IMR-90 (cell line): ENCODE measurements around the gene GLRX3. TPM values are rescaled to one million over a fixed set of nuclear protein-coding genes. Genes with fewer than 3 reads are reported as not detected.

Experiments
- ATAC-seq: fragments of 200-7000 bp; cut with Tn5 transposase; 2 replicates; pipeline ENCODE4 v1.9.1; 2020; ENCODE audit warnings: low read depth, mild to moderate bottlenecking, moderate library complexity
- BruUV-seq: library from RNA; stranded (reverse); fragments of 400-500 nt; replicated peaks from 2 replicates; lab custom pipeline; 2021; lab: Mats Ljungman, UMichigan
- CTCF ChIA-PET: fragments of 300-600 bp; formaldehyde crosslinking; extraction: SDS; loops from one replicate; lab custom pipeline; 2021; ENCODE audit warnings: antibody characterized with exemption; lab: Yijun Ruan, JAX
- POLR2A ChIA-PET: fragments of 300-600 bp; sonication (Branson Sonifier 250); formaldehyde crosslinking; loops from one replicate; lab custom pipeline; 2022; ENCODE audit warnings: antibody characterized with exemption; ENCODE audit not compliant: unreplicated experiment; lab: Charles Lee
- DNase-seq: peaks from one replicate; pipeline ENCODE4 v3.0.0; 2013
- H2AFZ ChIP-seq: replicated peaks from 2 replicates; pipeline ENCODE3; 2013; ENCODE audit warnings: low read length, mild to moderate bottlenecking; ENCODE audit not compliant: poor library complexity
- H2AK5ac ChIP-seq: 2 replicates; pipeline ENCODE4 v1.6.1; 2013; ENCODE audit warnings: low read depth, low read length, inconsistent platforms
- H2AK9ac ChIP-seq: replicated peaks from 2 replicates; pipeline ENCODE3; 2013; ENCODE audit warnings: mild to moderate bottlenecking, low read depth, low read length, moderate library complexity; ENCODE audit not compliant: poor library complexity
- H2BK120ac ChIP-seq: 2 replicates; pipeline ENCODE4 v1.6.1; 2013; ENCODE audit warnings: low read depth, low read length, inconsistent platforms
- H2BK15ac ChIP-seq: 3 replicates; pipeline ENCODE4 v1.6.1; 2013; ENCODE audit warnings: low read depth, low read length, inconsistent platforms
- H2BK20ac ChIP-seq: 2 replicates; pipeline ENCODE4 v1.6.1; 2013; ENCODE audit warnings: low read depth, mild to moderate bottlenecking, inconsistent platforms, low read length, moderate library complexity
- H2BK5ac ChIP-seq: 2 replicates; pipeline ENCODE4 v1.6.1; 2013; ENCODE audit warnings: mild to moderate bottlenecking, low read depth, low read length, inconsistent platforms; ENCODE audit not compliant: poor library complexity, severe bottlenecking
- H3K14ac ChIP-seq: replicated peaks from 2 replicates; pipeline ENCODE4 v1.6.1; 2013; ENCODE audit warnings: low read depth, low read length, inconsistent platforms
- H3K18ac ChIP-seq: 2 replicates; pipeline ENCODE4 v1.6.1; 2013; ENCODE audit warnings: low read depth, low read length, control low read depth
- H3K23ac ChIP-seq: 2 replicates; pipeline ENCODE4 v1.6.1; 2013; ENCODE audit warnings: low read depth, low read length, inconsistent platforms
- H3K27ac ChIP-seq: 2 replicates; pipeline ENCODE4 v1.5.1; 2013; ENCODE audit warnings: mild to moderate bottlenecking, control low read depth, low read length; ENCODE audit not compliant: insufficient read depth
- H3K27me3 ChIP-seq: 2 replicates; pipeline ENCODE4 v1.6.1; 2013; ENCODE audit warnings: low read length; ENCODE audit not compliant: control insufficient read depth, insufficient read depth
- H3K36me3 ChIP-seq: 2 replicates; pipeline ENCODE4 v1.6.1; 2013; ENCODE audit warnings: low read length, mixed read lengths; ENCODE audit not compliant: control insufficient read depth, insufficient read depth
- H3K4ac ChIP-seq: 2 replicates; pipeline ENCODE4 v1.6.1; 2013; ENCODE audit warnings: low read depth, low read length, inconsistent platforms
- H3K4me1 ChIP-seq: 2 replicates; pipeline ENCODE4 v1.6.1; 2013; ENCODE audit warnings: low read length, mixed read lengths; ENCODE audit not compliant: control insufficient read depth, insufficient read depth
- H3K4me2 ChIP-seq: 2 replicates; pipeline ENCODE4 v1.6.1; 2013; ENCODE audit warnings: low read depth, mild to moderate bottlenecking, control low read depth, low read length, moderate library complexity
- H3K4me3 ChIP-seq: 2 replicates; pipeline ENCODE4 v1.5.1; 2013; ENCODE audit warnings: low read depth, mild to moderate bottlenecking, control low read depth, low read length, moderate library complexity; ENCODE audit not compliant: insufficient read depth
- H3K56ac ChIP-seq: 2 replicates; pipeline ENCODE4 v1.6.1; 2013; ENCODE audit warnings: low read length, inconsistent platforms; ENCODE audit not compliant: insufficient read depth; ENCODE audit errors: extremely low read depth
- H3K79me1 ChIP-seq, 2 experiments: 2 replicates each; pipeline ENCODE4 v1.6.1; 2013; ENCODE audit warnings: low read length in 2 of 2, inconsistent platforms in 1 of 2, low read depth in 1 of 2
- H3K9ac ChIP-seq: 2 replicates; pipeline ENCODE4 v1.6.1; 2013; ENCODE audit warnings: low read depth, low read length, control low read depth
- H3K9me1 ChIP-seq: 2 replicates; pipeline ENCODE4 v1.6.1; 2013; ENCODE audit warnings: low read length, inconsistent platforms; ENCODE audit not compliant: insufficient read depth
- H3K9me3 ChIP-seq: 2 replicates; pipeline ENCODE4 v1.6.1; 2013; ENCODE audit warnings: low read length; ENCODE audit not compliant: control insufficient read depth, insufficient read depth
- H4K20me1 ChIP-seq: 2 replicates; pipeline ENCODE4 v1.6.1; 2013; ENCODE audit warnings: low read length, inconsistent platforms; ENCODE audit not compliant: insufficient read depth
- H4K5ac ChIP-seq: 2 replicates; pipeline ENCODE4 v1.6.1; 2013; ENCODE audit warnings: mild to moderate bottlenecking, low read depth, low read length, control low read depth
- H4K8ac ChIP-seq, 2 experiments: 2 replicates each; pipeline ENCODE4 v1.6.1; 2013; ENCODE audit warnings: low read depth in 2 of 2, low read length in 2 of 2, control low read depth in 1 of 2, inconsistent platforms in 1 of 2
- H4K91ac ChIP-seq: 2 replicates; pipeline ENCODE4 v1.6.1; 2013; ENCODE audit warnings: low read depth, low read length, inconsistent platforms; ENCODE audit not compliant: insufficient read depth
- BHLHE40 ChIP-seq: fragments of 150-350 bp; IDR thresholded peaks from 2 replicates; pipeline ENCODE4 v1.6.1; 2016; ENCODE audit warnings: mild to moderate bottlenecking, low read depth, low read length
- CEBPB ChIP-seq: IDR thresholded peaks from 2 replicates; pipeline ENCODE4 v1.6.1; 2012; ENCODE audit warnings: low read depth, low read length, improper control_type of control experiment
- CHD1 ChIP-seq: IDR thresholded peaks from 2 replicates; pipeline ENCODE4 v1.6.1; 2012; ENCODE audit warnings: low read depth, low read length, improper control_type of control experiment
- CTCF ChIP-seq: conservative IDR thresholded peaks from 2 replicates; pipeline ENCODE4 v1.5.1; 2012; ENCODE audit warnings: mild to moderate bottlenecking, low read depth, low read length, improper control_type of control experiment
- ELK1 ChIP-seq: fragments of 150-350 bp; IDR thresholded peaks from 2 replicates; pipeline ENCODE4 v1.6.1; 2016; ENCODE audit warnings: low read depth, mild to moderate bottlenecking, low read length, moderate library complexity, borderline replicate concordance
- FOS ChIP-seq: fragments of 150-350 bp; IDR thresholded peaks from 2 replicates; pipeline ENCODE4 v1.6.1; 2016; ENCODE audit warnings: low read depth, low read length
- MAFK ChIP-seq: IDR thresholded peaks from 2 replicates; pipeline ENCODE4 v1.6.1; 2012; ENCODE audit warnings: low read depth, low read length, improper control_type of control experiment
- MAZ ChIP-seq: IDR thresholded peaks from 2 replicates; pipeline ENCODE4 v1.6.1; 2012; ENCODE audit warnings: low read depth, mild to moderate bottlenecking, low read length, improper control_type of control experiment, moderate library complexity, borderline replicate concordance
- MXI1 ChIP-seq: IDR thresholded peaks from 2 replicates; pipeline ENCODE4 v1.6.1; 2012; ENCODE audit warnings: low read depth, mild to moderate bottlenecking, low read length, moderate library complexity, borderline replicate concordance
- NFE2L2 ChIP-seq: fragments of 150-350 bp; IDR thresholded peaks from 2 replicates; pipeline ENCODE4 v1.6.1; 2016; ENCODE audit warnings: low read depth, mild to moderate bottlenecking, low read length
- POLR2A ChIP-seq: IDR thresholded peaks from 2 replicates; pipeline ENCODE4 v1.6.1; 2012; ENCODE audit warnings: mild to moderate bottlenecking, low read depth, low read length
- RAD21 ChIP-seq: IDR thresholded peaks from 2 replicates; pipeline ENCODE4 v1.6.1; 2012; ENCODE audit warnings: low read length, improper control_type of control experiment
- RCOR1 ChIP-seq: IDR thresholded peaks from 2 replicates; pipeline ENCODE4 v1.6.1; 2012; ENCODE audit warnings: mild to moderate bottlenecking, low read length, improper control_type of control experiment; ENCODE audit not compliant: insufficient replicate concordance
- RFX5 ChIP-seq: IDR thresholded peaks from 2 replicates; pipeline ENCODE4 v1.8.0; 2012; ENCODE audit warnings: low read depth, mild to moderate bottlenecking, low read length, moderate library complexity
- SMC3 ChIP-seq: fragments of 150-350 bp; IDR thresholded peaks from 2 replicates; pipeline ENCODE4 v1.6.1; 2016; ENCODE audit warnings: low read depth, mild to moderate bottlenecking, antibody characterized with exemption, low read length, moderate library complexity
- USF2 ChIP-seq: fragments of 150-350 bp; IDR thresholded peaks from 2 replicates; pipeline ENCODE4 v1.6.1; 2017; ENCODE audit warnings: mild to moderate bottlenecking, antibody characterized with exemption, low read length, low read depth
- WGBS, 2 experiments: methylation state at CpG; one replicate each; pipeline versions ENCODE4 v1.1.5 to v1.1.7; 2013; ENCODE audit warnings: missing lambda C conversion rate in 2 of 2; ENCODE audit not compliant: insufficient read length in 1 of 2; ENCODE audit errors: extremely low coverage in 2 of 2; 5-methylcytosine and 5-hydroxymethylcytosine counted together
- dilution Hi-C: fragments of 300-500 bp; cut with HindIII; formaldehyde crosslinking; loops from one replicate; pipeline ENCODE4 v1.14.3; 2018; ENCODE audit warnings: low sequenced_read_pairs; ENCODE audit not compliant: unreplicated experiment
- in situ Hi-C: fragments of 300-500 bp; cut with MboI; formaldehyde crosslinking; loops from 3 replicates; pipeline ENCODE4 v1.14.3; 2019; ENCODE audit warnings: low sequenced_read_pairs, inconsistent platforms, mixed read lengths
- intact Hi-C: fragments of 100-400 bp; cut with micrococcal nuclease; formaldehyde crosslinking; loops from 2 replicates; pipeline ENCODE4 v1.10.0; 2022
- polyA plus RNA-seq, 3 experiments: library from polyadenylated mRNA; depleted of rRNA; stranded (reverse); fragments of >200 nt; gene quantifications; 2 replicates each; pipeline ENCODE4 v1.2.3, GENCODE V29; 2012; ENCODE audit warnings: low replicate concordance in 1 of 3
- total RNA-seq: library from RNA; depleted of rRNA; stranded (reverse); fragments of >200 nt; gene quantifications from 2 replicates; pipeline ENCODE4 v1.2.3, GENCODE V29; 2012

The GLRX3 gene
- total and polyA plus RNA-seq, 2 of the 4 experiments (the other 2 are of a cell fraction) = 78.7 to 81.7 TPM

- dilution Hi-C loops (no loop called here), intact Hi-C loops (no loop called here), in situ Hi-C loops (no loop called here)
- ChIA-PET CTCF (no interaction called here), POLR2A (no interaction called here)
- WGBS, 2 experiments = 69% methylated on average over 7 of the region's 12 CpGs; no CpG with 5 or more reads in 1 of the 2 experiments
- no peaks in the 10 kb centered on the region for H4K20me1 ChIP-seq
- no peak overlapping the region for H3K18ac ChIP-seq
- no peaks in the 10 kb centered on the region for H3K9me1 ChIP-seq
- H4K91ac ChIP-seq = no peak overlapping the region
- H3K27ac ChIP-seq = no peak overlapping the region
- no peak overlapping the region for H3K23ac ChIP-seq
- no peak overlapping the region for H2BK5ac ChIP-seq
- H3K4me1 ChIP-seq = no peaks in the 10 kb centered on the region
- H3K9ac ChIP-seq = no peak overlapping the region
- H2AFZ ChIP-seq = no peak overlapping the region
- no peak overlapping the region for H2BK20ac ChIP-seq
- no peak overlapping the region for H3K4ac ChIP-seq
- H3K4me2 ChIP-seq = no peak overlapping the region
- BruUV-seq = no TSS peak
- no peak overlapping the region for H3K14ac ChIP-seq
- H4K8ac ChIP-seq = no peak overlapping the region
- TF ChIP-seq RCOR1 (no peak), CTCF (no peak), RFX5 (no peak), POLR2A (no peak), CEBPB (no peak), MAFK (no peak), NFE2L2 (no peak), MAZ (no peak), ELK1 (no peak), RAD21 (no peak), BHLHE40 (no peak), CHD1 (no peak), FOS (no peak), MXI1 (no peak), USF2 (no peak), SMC3 (no peak)
- no peak overlapping the region for H2AK9ac ChIP-seq
- H2BK15ac ChIP-seq = no peak overlapping the region
- H3K4me3 ChIP-seq = no peak overlapping the region
- DNase-seq (no peak), ATAC-seq (no peak)
- no peak overlapping the region for H4K5ac ChIP-seq
- H3K56ac ChIP-seq = no peak overlapping the region
- H2AK5ac ChIP-seq = no peak overlapping the region
- H3K36me3 ChIP-seq = no peaks in the 10 kb centered on the region
- no peaks in the 10 kb centered on the region for H3K27me3 ChIP-seq
- peaks cover 17% of the 10 kb centered on the region; the same call in 1 of the 2 replicates for H3K9me3 ChIP-seq
- no peak overlapping the region for H2BK120ac ChIP-seq
- no peaks in the 10 kb centered on the region for H3K79me1 ChIP-seq
Observed at GRCh38 chr10:130218181-130218641, 82.0 kb downstream of the GLRX3 start.
